ENCODE data around the gene CALN1.
"Not testable (repeated sequence)": the region's sequence is repeated elsewhere in the genome, so short reads cannot be mapped to it uniquely, and the experiment has no call there.

CALN1 gene

GRCh38 chr7:72080341-72080766 lies 331.8 kb downstream of the CALN1 start:
- no peak for DNase-seq

- no peak for DNase-seq
Observed at GRCh38 chr7:72078856-72079255, 333.3 kb downstream of the CALN1 start.

- DNase-seq = no peak
Observed at GRCh38 chr7:72078301-72078700, 333.8 kb downstream of the CALN1 start.

GRCh38 chr7:72077786-72078185 lies 334.4 kb downstream of the CALN1 start:
- DNase-seq = no peak

GRCh38 chr7:72072901-72073300 lies 339.2 kb downstream of the CALN1 start:
- no peak for DNase-seq

- DNase-seq = no peak
Observed at GRCh38 chr7:72069263-72069662, 342.9 kb downstream of the CALN1 start.

- DNase-seq = not testable (repeated sequence)
Observed at GRCh38 chr7:72065764-72066163, 346.4 kb downstream of the CALN1 start.

GRCh38 chr7:72064916-72065315 lies 347.2 kb downstream of the CALN1 start:
- no peak for DNase-seq

- DNase-seq = no peak
Observed at GRCh38 chr7:72063330-72063729, 348.8 kb downstream of the CALN1 start.

GRCh38 chr7:72062666-72063065 lies 349.5 kb downstream of the CALN1 start:
- no peak for DNase-seq

- no peak for DNase-seq
Observed at GRCh38 chr7:72059925-72060324, 352.2 kb downstream of the CALN1 start.

GRCh38 chr7:72058579-72058978 lies 353.6 kb downstream of the CALN1 start:
- no peak for DNase-seq

GRCh38 chr7:72057796-72058195 lies 354.3 kb downstream of the CALN1 start:
- no peak for DNase-seq

- no peak for DNase-seq
Observed at GRCh38 chr7:72057231-72057630, 354.9 kb downstream of the CALN1 start.

GRCh38 chr7:72055426-72055825 lies 356.7 kb downstream of the CALN1 start:
- DNase-seq = no peak

GRCh38 chr7:72053292-72053691 lies 358.8 kb downstream of the CALN1 start:
- no peak for DNase-seq

- no peak for DNase-seq
Observed at GRCh38 chr7:72048420-72048819, 363.7 kb downstream of the CALN1 start.

- DNase-seq = no peak
Observed at GRCh38 chr7:72042855-72043254, 369.3 kb downstream of the CALN1 start.

GRCh38 chr7:72040641-72041040 lies 371.5 kb downstream of the CALN1 start:
- DNase-seq = no peak

- DNase-seq = no peak
Observed at GRCh38 chr7:72039460-72039859, 372.7 kb downstream of the CALN1 start.

GRCh38 chr7:72038022-72038732 lies 374.0 kb downstream of the CALN1 start:
- DNase-seq = no peak

- no peak for DNase-seq
Observed at GRCh38 chr7:72037516-72037915, 374.6 kb downstream of the CALN1 start.

- DNase-seq = no peak
Observed at GRCh38 chr7:72035266-72035665, 376.9 kb downstream of the CALN1 start.

GRCh38 chr7:72032934-72033333 lies 379.2 kb downstream of the CALN1 start:
- no peak for DNase-seq

GRCh38 chr7:72030994-72031667 lies 381.0 kb downstream of the CALN1 start:
- DNase-seq = no peak

Data from activated CD4-positive, alpha-beta T cell treated with anti-CD3 and anti-CD28 coated beads, Interleukin-2, amount 50 U/mL, for 1 hour (primary cell).